Stimulated activated CD4-positive, alpha-beta T cell treated with anti-CD3 and anti-CD28 coated beads, Interleukin-12 subunit alpha, Interleukin-12 subunit beta, amount 100 ng/mL, for 24 hours (primary cell): ENCODE data around the gene RELT.
A peak's percentile ranks its signal among the peaks of the same experiment; 100 is the strongest.

ENCODE experiments used
- DNase-seq, 2 experiments: peaks; one replicate each; pipeline ENCODE4 v3.0.0-alpha.2; 2020; ENCODE audit warnings: low read depth in 2 of 2

RELT gene

DNA sequence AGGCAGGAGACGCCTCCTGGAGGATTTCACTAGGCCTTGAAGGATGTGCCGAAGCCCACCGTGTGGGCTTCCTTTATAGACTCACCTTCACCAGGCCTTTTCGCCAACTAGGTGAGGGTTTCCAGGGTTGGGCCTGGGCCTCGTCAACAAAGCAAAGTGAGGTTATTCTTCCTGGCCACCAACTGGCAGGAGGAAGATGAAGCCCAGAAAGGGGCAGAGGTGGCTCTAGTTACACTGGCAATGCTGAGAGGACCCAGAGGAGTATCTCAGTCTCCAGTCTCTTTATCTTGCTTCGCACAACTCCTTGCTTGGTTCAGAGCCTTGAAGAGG lies 404 bp upstream of the RELT start:
- DNase-seq, result no peak

DNA sequence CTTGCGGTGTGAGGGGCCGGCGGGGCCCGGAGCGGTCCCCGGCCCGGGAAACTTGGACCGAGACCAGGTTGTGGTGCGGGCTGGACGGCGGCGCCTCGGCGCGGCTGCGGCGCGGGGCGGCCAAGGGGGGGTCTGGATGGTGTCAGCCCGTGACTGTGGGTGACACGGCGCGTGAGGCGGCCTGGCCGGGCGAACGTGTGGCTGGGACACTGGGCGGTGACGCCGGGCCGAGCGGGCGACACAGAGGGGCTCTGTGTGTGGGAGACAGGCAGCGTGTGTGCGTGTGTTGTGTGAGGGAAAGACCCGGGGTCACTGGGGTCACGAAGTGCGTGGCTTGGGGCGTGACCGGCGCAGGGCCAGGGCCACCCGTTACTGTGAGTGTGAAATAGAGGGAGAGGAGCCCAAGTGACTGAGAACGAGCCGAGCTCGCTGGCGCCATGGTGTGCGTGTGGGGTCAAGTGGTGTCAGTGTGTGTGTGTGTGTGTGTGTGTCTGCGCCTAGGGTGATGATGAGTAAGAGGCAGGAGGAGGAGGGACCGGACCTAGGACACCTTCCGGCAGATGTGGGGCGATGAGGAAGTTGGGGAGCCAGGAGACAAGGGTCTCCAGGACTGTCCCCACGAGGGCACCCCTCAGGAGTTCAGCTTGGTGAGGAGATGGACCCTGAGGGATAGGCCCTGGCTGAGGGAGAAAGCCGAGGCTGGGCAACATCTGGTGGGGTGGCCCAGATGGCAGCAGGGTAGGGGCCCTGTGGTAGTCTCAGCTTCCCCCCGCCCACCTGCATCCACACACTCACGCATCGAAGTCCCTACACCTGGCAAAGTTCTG lies 817 bp downstream of the RELT start:
- peak; percentile 28 to 52 for DNase-seq

DNA sequence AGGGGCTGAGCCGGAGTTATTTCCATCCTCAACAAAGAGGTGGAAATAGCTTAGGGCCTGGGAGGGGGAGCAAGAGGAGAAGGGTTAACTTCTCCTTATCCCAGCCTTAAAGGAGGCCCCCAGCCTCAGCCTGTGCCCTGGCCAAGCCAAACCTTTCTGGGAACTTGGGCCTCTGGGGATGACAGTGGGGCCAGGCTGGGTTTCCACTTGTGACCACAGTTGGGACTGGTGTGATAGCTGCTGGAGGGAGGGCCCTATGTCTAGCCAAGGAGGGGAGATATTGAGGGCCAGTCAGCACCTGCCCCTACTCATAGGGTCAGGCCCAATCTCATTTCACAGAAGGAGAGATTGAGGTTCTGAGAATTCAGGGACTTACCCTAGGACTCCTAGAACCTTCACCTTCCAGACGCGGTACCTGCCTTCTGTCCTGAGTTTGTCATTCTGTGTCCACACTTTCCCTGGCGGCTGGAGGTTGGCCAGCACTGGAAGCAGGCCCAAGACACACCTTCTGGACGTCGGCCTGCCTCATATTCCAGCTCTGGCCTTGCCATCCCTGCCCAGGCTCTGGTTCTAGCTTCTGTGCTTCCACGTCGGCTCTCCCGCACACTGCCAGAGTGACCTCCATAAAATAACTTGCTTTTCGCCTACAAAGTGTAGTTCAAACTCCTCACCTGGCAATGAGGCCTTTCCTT lies 3.1 kb downstream of the RELT start:
- DNase-seq, result no peak

DNA sequence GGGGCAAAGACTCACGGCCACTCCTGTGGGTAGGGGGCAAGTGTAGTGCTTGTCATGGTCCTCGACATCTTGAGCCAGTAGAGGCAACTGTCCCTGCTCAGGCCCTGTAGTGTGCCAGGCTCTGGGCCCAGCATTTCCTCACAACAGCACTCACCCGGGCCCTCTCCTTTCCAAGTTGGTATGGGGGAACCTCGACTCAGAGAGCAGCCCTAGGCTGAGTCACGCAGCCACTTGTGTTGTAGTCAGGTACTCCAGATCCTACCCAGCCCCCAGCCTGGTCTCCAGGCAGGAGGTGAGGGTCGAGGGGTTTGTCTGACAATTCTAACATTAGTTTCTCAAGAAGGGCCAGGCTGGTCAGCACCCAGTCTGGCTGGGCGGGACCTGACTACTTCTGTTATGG lies 4.1 kb downstream of the RELT start:
- DNase-seq, result no peak

DNA sequence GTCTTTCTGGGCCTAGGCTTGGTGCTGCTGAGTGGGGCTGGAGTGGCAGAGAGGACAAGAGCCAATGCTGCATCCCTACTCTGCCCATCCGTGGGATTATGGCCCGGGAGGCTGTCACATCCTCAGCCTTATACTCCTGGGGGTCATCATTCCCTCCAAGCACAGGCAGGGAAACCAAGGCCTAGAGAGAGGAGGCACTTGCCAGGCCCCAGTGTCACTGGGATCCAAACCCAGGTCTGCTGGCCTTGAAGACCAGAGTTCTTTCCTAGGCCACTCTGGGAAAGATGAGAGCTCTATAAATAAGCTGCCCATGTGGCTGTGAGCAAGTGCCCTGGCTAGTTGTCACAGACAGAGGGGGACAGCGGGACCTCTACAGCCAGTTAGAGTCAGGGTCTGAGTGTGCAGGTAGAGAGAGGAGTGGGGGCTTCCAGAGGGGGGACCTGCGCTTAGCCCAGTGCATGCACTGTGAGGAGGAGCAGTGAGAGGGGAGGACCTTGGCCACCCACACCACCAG lies 4.8 kb downstream of the RELT start:
- no peak for DNase-seq

DNA sequence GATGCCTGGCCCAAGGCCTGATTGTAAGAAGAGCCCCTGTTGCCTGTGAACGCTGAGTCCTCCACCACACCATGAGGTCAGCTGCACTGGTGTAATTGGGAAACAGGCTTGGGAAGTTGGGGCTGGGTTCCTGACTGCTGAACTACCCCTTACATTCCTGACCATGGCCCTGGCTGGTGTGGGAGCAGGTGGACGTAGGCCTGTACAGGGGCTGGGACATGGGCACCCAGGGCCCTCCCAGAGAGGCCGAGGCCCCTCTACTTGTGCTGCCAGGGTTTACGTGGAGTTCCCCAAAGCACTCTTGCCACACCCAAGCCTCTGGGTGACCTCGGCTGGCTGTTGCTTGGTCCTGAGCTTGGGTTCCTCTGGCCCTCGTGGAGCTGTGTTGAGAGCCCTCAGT lies 5.4 kb downstream of the RELT start:
- DNase-seq, result no peak

DNA sequence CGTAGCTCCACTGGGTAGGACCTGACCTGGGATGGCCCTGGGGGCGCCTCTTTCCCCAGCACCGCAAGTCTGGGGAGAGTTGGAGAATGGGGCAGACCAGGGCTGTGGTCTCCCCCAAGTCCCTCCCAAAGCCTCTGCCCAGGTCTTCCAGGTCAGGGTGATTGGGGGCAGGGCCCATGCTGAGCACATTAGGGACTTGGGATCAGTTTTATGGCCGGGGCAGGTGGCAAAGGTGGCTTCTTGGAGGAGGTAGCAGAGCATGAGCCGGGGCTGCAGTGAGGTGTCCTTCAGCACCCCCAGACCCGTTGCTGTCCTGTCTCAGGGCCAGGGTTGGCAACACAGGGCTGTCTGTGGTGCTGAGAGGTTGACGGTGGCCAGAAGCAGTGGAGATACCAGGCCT lies 6.0 kb downstream of the RELT start:
- DNase-seq, result no peak

DNA sequence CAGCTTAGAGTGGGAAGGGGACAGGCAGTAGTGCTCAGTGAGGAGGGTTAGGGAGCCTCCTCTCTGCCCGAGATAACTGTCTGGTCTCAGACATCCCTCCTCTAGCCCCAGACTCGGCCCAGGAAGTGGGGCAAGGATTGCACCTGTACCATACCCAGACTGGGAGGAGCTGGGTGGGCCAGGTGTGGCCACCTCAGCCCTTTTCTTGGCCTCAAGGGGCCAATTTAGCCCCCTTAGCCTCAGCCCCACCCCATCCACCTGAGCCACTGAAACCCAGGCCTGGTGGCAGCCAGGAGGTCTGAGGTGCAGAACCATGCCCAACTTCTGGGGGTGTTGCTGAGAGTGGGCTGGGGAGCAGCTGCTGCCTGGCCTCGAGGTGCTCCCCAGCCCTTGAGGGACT lies 6.5 kb downstream of the RELT start:
- no peak for DNase-seq

DNA sequence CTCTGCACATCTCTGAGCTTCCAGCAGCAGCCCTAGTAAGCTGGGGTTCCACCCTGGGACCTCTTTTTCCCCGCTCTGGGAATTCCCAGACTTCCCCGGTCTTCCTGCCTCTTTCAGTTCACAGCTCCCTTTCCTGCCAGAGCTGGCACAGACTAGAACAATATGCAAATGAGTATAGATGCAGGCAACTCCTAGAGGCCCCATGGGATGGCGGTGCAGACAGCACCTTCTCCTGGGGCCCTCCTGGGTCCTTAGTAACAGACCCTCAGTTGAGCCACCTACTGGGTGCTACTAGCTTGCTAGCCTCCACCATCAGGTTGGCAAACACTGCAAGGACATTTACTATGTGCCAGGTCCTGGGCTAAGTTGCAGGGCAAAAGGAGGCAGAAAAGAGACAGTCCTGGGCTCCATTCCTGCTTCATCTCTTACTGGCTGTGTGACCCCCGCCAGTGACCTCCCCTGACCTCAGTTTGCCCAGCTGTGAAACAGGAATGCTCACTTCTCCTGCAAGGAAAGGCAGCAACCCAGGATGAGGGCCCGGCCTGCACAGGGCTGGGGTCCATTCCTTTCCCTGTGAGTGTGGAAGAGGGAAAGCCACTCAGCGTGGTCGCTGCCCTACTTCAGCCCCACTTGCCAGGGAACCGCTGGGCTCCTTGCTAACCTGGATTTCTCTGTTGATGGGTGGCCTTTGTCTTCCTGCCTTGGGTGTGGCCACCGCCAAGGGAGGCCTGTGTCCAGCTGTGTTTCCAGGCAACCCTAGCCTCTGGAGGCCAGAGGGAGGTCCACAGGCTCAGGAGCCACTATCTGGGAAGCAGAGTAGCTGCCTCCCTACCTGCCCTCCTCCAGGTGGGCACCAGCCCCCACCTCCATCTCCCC lies 7.3 kb downstream of the RELT start:
- no peak for DNase-seq

DNA sequence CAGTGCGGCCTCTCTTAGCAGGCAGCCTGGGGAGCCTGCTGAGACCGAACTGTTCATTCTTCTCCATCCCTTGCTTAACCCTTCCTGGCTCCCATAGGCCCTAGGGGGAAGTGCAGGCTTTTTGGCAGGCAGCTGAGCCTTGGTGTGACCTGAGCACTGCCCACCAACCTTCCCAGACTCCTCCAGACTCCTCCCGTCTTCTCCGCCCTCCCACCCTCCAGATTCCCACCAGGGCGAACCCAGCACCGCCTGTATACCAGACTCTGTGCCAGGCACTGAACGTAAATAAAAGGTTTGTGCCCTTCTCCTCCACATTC lies 7.9 kb downstream of the RELT start:
- no peak for DNase-seq

DNA sequence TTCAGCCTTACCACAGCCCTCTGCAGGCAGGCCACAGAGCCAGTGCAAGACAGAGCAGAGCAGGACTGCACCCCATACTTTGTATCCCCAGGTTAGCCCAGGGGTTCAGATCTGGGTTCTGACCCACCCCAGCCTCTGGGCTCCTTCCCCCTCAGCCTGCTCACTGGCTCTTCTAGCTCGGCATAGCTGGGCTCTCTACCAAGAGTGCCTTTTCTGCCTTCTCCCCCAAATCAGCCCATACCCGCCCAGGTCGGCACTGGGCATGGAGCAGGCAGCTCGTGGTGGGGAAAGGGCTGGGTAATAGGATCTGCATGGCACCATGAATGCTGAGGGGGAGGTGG lies 8.3 kb downstream of the RELT start:
- no peak for DNase-seq

DNA sequence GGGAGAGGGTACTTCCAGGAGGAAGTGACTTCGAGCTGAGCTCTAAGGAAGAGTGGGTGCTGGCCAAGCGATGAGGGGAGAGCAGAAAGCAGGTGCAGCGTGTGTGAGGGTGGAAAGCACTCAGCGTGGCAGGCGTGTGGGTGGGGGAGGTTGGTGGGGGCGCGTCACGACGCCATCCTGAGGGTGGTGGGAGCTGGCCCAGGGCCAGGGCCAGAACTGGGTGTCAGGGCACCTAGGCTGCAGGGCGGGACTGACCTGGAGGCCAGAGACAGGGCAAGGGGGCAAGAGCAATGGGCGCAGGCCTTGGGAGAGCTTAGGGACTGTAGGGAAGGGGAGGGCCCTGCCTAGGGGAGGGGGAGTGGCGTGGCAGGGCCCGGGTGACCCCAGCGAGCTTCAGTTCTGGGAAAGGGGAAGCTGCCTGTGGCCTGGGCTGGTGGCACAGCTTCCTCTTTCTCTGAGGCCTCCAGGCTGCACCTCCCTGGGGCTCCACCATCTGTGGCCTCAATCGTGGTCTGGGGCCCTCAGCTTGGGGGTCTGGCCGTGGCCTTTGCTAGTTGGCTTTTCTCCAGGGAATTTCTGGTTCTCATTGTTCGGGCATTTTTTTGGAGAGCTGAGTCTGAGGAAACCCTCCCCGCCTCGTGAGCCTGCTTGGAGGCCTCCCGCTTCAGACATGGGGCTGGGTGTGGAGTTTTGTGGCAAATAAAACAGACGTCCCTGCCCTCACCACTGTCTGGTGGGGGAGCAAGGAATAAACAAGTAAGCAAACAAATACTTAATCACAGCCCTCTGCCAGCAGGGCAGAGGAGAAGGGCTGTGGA lies 8.9 kb downstream of the RELT start:
- no peak for DNase-seq

DNA sequence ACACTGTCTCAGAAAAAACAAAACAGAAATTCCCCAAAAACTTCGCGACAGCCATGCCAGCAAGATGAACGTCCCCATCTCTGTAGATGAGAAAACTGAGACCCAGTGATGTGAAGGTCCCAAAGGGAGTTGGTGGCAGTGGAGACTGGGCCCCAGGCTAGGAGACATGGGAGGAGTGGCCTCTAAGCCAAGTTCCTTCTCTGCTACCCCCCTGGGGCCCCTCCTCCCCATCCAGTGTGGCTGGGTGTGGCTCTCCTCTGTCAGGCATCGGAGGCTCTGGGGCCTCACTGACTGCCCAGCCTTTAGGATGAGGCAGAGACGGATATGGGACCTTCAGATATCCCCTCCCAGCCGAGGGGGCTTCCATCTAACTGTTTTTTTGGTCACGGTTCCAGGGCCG lies 9.8 kb downstream of the RELT start:
- DNase-seq, result no peak

DNA sequence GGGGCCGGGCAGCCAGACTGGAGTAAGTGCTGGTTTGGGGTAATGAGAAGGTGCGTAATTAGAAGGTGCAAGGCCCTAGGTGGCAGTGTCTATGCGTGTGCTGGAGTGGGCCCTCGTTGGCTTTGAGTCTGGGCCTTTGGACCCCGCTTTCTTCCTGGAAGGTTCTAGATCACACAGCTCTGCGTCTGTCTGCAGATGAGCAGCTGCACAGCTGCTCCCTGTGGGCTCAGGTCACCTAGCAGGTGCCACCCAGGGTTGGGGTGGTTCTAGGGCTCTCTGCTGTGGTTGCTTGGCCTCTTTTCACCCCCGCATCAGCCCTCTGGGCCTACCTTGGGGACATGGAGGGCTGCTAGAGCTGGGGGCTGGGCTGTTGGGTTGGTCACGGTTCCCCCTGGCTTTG lies 10.3 kb downstream of the RELT start:
- no peak for DNase-seq

DNA sequence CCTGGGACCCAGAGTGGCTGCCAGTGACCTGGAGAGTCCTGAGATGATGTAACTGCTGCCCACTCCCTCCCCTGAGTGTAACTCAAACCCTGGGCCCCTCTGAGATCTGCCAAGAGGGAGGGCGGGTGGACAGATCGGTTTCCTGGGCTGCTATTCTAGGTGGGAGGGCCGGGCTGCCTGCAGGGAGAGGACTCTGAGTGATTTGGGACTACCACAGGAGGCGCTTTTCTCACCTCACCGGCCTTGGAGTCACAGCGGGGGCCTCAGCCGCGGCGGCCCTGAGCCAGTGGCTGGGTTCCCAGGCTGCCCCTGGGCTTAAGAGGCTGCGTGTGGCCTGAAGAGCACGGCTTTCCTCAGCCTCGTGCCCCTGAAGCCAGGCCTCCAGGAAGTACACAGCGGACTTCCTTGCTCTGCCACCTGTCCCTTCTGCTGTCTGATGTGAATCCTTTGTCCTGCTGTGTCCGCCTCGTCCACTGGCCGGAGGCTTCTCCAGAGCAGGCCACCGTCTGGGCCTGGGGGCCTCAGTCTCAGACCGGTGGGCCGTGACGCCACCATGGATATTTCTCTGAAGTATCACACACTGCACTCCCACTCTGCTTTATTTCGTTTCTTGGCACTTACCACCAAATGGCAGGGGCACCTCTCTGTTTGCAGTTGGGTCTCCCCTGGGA lies 11.5 kb downstream of the RELT start:
- DNase-seq, result no peak

DNA sequence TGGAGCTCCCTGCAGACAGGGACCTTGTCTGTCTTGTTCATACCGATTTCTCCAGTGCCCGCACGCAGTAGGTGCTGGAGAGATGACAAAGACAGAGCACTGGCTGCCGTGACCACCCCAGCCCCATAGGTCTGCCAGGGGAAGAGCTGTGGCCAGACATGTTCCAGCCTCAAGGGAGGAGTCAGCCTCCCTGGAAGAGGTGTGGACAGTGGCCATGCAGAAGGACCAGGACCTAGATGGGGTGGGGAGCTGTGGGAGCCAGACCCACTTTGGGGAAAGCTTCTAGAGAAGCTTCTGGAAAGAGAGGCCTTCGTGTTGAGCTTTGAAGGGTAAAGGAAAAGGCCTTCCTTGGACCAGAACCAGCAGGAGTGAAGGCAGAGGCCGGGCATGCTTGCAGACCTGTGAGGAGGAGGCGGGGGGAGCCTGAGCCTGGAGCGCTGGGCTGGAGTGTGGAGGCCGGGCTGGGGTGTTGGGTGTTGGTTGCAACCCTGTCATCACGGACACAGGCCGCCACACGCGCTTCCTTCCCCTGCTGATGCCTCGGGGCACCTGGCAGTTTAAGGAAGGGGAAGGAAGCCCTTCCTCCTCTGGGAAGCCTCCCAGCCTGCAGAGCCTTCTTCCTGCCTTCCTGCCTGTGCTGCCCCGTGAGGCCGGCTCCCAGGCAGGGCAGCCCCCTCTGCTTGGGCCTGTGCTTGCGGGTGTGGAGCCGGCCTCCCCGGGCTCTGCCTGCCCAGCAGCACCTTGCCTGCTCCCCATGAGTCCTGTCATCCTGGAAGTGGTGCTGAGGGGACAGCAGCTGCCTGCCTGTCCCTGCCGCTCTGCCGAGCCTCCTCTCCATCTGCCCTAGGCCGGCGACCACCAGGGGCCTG lies 12.3 kb downstream of the RELT start:
- no peak for DNase-seq

DNA sequence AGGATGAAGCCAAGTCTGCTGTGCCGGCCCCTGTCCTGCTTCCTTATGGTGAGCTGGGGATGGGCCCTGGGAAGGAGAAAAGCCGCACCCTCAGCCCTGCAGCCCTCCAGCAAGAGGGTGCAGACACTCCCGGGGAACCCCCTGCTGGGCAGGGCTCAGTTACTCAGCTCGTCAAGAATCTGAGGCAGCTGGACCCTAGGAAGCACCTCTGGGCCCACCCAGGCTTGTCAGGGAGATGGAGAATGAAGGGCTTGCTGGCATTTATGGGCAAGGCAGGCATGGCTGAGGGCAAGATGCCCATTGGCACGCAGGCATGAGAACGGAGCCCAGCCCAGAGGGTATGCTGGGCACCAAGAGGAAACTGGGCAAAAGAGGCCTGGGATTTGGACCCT lies 12.9 kb downstream of the RELT start:
- no peak for DNase-seq

DNA sequence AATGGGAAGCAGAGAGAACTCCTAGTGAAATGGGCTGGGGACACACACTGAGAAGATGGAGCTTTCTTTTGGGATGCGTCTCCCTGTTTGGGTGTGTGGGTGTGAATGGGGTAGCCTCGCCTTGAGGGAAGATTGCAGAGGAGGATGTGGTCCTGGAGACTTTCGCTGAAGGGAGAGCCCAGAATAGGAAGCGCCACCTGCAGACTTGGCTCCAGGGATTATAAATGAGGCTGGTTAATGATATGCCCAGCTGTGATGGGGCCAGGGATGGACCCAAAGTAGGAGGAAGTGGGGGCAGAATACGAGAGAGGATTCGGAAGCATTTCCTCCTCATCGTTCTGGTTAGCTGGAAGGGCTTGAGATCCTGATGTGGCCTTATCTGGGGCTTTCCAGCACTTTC lies 13.7 kb downstream of the RELT start:
- DNase-seq, result no peak

DNA sequence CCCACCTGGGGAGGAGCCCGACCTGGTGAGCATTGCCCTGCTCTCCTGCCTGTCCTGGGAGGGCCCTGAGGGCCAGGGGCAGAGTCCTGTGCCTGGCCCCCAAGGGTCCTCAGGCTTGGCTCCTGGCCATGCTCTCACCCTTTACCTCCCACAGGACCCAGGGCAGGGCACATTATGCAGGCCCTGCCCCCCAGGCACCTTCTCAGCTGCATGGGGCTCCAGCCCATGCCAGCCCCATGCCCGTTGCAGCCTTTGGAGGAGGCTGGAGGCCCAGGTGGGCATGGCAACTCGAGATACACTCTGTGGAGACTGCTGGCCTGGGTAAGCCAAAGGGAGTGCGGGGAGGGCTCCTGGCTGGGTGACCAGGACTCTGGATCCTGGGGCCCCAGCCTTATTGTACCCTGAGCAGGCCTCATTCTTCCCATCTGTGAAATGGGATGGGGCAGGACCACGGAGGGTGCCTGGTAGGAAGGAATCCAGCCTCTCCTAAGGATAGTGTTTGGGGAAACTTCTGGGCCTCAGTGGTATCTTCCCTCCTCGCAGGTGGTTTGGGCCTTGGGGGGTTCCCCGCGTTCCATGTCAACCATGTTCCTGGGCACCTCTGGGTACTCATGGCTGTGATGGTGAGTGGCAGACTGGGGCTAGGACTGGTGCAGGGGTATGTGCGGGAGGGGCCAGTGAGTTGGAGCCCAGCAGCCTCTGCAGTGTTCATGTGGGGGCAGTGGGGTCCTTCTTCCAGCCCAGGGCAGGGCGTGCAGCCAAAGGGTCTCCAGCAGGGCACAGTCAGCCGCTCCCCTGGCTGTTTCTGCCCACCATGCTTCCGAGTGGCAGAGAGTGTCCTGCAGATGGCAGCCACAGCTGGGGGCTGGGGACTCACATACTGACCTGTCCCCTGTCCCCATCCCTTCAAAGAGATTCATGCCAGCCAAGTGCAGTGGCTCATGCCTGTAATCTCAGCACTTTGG lies 14.7 kb downstream of the RELT start:
- DNase-seq, result no peak
